HepG2 (cell line): ENCODE data around the gene KCNK18. TPM values are rescaled to one million over a fixed set of nuclear protein-coding genes. Genes with fewer than 3 reads are reported as not detected.

ENCODE experiments used
- ZNF317 ChIP-seq: sonication (generic); formaldehyde crosslinking; IDR thresholded peaks from 2 replicates; pipeline ENCODE4 v1.5.0; 2020; ENCODE audit warnings: mild to moderate bottlenecking, missing genetic modification reagents
- ZSCAN12 ChIP-seq: sonication (generic); formaldehyde crosslinking; IDR thresholded peaks from 2 replicates; pipeline ENCODE4 v1.9.0; 2021; ENCODE audit warnings: mild to moderate bottlenecking, missing genetic modification reagents
- polyA plus RNA-seq, 8 experiments: library from polyadenylated mRNA; depleted of rRNA in 3 of 8; stranded (reverse) in 7 of 8; unstranded in 1 of 8; fragments of >200 nt; fragmentation: Illumina TruSeq in 4 of 8; extraction: Trizol in 4 of 8; gene quantifications; 2 replicates each; pipeline versions ENCODE4 v1.2.1 to v1.2.3, GENCODE V29; 2011 to 2016; ENCODE audit warnings: low read depth in 4 of 8, missing spikeins in 1 of 8, mixed read lengths in 1 of 8; ENCODE audit not compliant: insufficient read depth in 1 of 8
- total RNA-seq, 5 experiments: library from RNA; depleted of rRNA; stranded (reverse); fragments of >200 nt; fragmentation: Illumina TruSeq; extraction: Trizol; gene quantifications; 2 replicates each; pipeline ENCODE4 v1.2.3, GENCODE V29; 2016; ENCODE audit warnings: low read depth in 1 of 5
- TF ChIP-seq, protein P1 (sequence below), 2 experiments: fragments of 450-650 bp in 1 of 2; sonication (generic) in 1 of 2; formaldehyde crosslinking in 1 of 2; IDR thresholded peaks; 2 replicates each; pipeline versions ENCODE4 v1.6.1 to v1.8.0; 2016 to 2022; ENCODE audit warnings: antibody characterized with exemption in 1 of 2, mild to moderate bottlenecking in 1 of 2, missing genetic modification reagents in 1 of 2
- TF ChIP-seq, protein P2 (sequence below): sonication (generic); formaldehyde crosslinking; IDR thresholded peaks from 2 replicates; pipeline ENCODE4 v1.5.1; 2020; ENCODE audit warnings: missing genetic modification reagents, mild to moderate bottlenecking, borderline replicate concordance
- TF ChIP-seq, protein P3 (sequence below): IDR thresholded peaks from 2 replicates; pipeline ENCODE4 v1.6.1; 2012; ENCODE audit warnings: low read length, improper control_type of control experiment
- TF ChIP-seq, protein P4 (sequence below): sonication (generic); formaldehyde crosslinking; IDR thresholded peaks from 2 replicates; pipeline ENCODE4 v1.4.0; 2020; ENCODE audit warnings: missing genetic modification reagents, low read depth, mild to moderate bottlenecking, borderline replicate concordance

The KCNK18 gene
- total and polyA plus RNA-seq, 2 of the 13 experiments (the other 11 are each of a cell fraction or from before 2014, with no cell fraction given) = not detected

DNA sequence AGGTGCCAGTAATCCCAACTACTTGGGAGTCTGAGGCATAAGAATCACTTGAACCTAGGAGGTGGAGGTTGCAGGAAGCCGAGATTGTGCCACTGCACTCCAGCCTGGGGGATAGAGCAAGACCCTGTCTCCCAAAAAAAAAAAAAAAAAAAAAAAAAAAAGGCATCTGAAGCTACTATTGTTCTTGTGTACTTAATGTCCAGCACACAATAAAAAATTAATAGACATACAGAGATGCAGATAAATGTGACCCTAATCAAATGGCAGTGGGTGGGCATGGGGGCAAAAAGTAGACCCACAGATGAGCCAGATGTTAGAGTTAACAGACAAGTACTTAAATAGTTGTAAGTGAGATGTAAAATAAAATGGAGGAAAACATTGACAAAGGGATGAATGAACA is 7.7 kb upstream of the KCNK18 start (continued):
- TF ChIP-seq, protein P1, sequence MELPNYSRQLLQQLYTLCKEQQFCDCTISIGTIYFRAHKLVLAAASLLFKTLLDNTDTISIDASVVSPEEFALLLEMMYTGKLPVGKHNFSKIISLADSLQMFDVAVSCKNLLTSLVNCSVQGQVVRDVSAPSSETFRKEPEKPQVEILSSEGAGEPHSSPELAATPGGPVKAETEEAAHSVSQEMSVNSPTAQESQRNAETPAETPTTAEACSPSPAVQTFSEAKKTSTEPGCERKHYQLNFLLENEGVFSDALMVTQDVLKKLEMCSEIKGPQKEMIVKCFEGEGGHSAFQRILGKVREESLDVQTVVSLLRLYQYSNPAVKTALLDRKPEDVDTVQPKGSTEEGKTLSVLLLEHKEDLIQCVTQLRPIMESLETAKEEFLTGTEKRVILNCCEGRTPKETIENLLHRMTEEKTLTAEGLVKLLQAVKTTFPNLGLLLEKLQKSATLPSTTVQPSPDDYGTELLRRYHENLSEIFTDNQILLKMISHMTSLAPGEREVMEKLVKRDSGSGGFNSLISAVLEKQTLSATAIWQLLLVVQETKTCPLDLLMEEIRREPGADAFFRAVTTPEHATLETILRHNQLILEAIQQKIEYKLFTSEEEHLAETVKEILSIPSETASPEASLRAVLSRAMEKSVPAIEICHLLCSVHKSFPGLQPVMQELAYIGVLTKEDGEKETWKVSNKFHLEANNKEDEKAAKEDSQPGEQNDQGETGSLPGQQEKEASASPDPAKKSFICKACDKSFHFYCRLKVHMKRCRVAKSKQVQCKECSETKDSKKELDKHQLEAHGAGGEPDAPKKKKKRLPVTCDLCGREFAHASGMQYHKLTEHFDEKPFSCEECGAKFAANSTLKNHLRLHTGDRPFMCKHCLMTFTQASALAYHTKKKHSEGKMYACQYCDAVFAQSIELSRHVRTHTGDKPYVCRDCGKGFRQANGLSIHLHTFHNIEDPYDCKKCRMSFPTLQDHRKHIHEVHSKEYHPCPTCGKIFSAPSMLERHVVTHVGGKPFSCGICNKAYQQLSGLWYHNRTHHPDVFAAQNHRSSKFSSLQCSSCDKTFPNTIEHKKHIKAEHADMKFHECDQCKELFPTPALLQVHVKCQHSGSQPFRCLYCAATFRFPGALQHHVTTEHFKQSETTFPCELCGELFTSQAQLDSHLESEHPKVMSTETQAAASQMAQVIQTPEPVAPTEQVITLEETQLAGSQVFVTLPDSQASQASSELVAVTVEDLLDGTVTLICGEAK (IDR thresholded peaks at IDR 0.05) = no peak
- TF ChIP-seq, protein P1 (CRISPR knock-in tag; IDR thresholded peaks at IDR 0.05) = no peak
- TF ChIP-seq, protein P2, sequence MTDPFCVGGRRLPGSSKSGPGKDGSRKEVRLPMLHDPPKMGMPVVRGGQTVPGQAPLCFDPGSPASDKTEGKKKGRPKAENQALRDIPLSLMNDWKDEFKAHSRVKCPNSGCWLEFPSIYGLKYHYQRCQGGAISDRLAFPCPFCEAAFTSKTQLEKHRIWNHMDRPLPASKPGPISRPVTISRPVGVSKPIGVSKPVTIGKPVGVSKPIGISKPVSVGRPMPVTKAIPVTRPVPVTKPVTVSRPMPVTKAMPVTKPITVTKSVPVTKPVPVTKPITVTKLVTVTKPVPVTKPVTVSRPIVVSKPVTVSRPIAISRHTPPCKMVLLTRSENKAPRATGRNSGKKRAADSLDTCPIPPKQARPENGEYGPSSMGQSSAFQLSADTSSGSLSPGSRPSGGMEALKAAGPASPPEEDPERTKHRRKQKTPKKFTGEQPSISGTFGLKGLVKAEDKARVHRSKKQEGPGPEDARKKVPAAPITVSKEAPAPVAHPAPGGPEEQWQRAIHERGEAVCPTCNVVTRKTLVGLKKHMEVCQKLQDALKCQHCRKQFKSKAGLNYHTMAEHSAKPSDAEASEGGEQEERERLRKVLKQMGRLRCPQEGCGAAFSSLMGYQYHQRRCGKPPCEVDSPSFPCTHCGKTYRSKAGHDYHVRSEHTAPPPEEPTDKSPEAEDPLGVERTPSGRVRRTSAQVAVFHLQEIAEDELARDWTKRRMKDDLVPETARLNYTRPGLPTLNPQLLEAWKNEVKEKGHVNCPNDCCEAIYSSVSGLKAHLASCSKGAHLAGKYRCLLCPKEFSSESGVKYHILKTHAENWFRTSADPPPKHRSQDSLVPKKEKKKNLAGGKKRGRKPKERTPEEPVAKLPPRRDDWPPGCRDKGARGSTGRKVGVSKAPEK (CRISPR knock-in tag) = no peak
- TF ChIP-seq, protein P3, sequence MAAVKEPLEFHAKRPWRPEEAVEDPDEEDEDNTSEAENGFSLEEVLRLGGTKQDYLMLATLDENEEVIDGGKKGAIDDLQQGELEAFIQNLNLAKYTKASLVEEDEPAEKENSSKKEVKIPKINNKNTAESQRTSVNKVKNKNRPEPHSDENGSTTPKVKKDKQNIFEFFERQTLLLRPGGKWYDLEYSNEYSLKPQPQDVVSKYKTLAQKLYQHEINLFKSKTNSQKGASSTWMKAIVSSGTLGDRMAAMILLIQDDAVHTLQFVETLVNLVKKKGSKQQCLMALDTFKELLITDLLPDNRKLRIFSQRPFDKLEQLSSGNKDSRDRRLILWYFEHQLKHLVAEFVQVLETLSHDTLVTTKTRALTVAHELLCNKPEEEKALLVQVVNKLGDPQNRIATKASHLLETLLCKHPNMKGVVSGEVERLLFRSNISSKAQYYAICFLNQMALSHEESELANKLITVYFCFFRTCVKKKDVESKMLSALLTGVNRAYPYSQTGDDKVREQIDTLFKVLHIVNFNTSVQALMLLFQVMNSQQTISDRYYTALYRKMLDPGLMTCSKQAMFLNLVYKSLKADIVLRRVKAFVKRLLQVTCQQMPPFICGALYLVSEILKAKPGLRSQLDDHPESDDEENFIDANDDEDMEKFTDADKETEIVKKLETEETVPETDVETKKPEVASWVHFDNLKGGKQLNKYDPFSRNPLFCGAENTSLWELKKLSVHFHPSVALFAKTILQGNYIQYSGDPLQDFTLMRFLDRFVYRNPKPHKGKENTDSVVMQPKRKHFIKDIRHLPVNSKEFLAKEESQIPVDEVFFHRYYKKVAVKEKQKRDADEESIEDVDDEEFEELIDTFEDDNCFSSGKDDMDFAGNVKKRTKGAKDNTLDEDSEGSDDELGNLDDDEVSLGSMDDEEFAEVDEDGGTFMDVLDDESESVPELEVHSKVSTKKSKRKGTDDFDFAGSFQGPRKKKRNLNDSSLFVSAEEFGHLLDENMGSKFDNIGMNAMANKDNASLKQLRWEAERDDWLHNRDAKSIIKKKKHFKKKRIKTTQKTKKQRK = no peak
- TF ChIP-seq, protein P4, sequence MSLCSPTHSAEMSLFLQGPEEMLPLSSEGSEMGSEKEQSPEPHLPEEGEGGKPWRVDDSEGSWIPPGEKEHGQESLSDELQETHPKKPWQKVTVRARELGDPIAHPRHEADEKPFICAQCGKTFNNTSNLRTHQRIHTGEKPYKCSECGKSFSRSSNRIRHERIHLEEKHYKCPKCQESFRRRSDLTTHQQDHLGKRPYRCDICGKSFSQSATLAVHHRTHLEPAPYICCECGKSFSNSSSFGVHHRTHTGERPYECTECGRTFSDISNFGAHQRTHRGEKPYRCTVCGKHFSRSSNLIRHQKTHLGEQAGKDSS (CRISPR knock-in tag) = no peak
- TF ChIP-seq ZSCAN12 (CRISPR knock-in tag) (no peak), ZNF317 (no peak)
